Measurements from ENCODE around the gene BLM. TPM values are rescaled to one million over a fixed set of nuclear protein-coding genes. Genes with fewer than 3 reads are reported as not detected.
"Not testable (repeated sequence)": the region's sequence is repeated elsewhere in the genome, so short reads cannot be mapped to it uniquely, and the experiment has no call there.

Gene BLM
- total RNA-seq, 1 donor from 2014 or later: 4.1 TPM

GRCh38 chr15:90845201-90845949 lies 128.2 kb downstream of the BLM start:
- DNase-seq (ENCODE audit: low spot score): peak; percentile 82

GRCh38 chr15:90849424-90849823 lies 132.3 kb downstream of the BLM start:
- DNase-seq (ENCODE audit: low spot score): not testable (repeated sequence)

- DNase-seq (ENCODE audit: low spot score): no peak
Observed at GRCh38 chr15:90851114-90851513, 134.0 kb downstream of the BLM start.

GRCh38 chr15:90851940-90852339 lies 134.8 kb downstream of the BLM start:
- no peak for DNase-seq (ENCODE audit: low spot score)

- no peak for DNase-seq (ENCODE audit: low spot score)
Observed at GRCh38 chr15:90855139-90855538, 138.0 kb downstream of the BLM start.

- DNase-seq (ENCODE audit: low spot score): no peak
Observed at GRCh38 chr15:90857337-90857736, 140.2 kb downstream of the BLM start.

- no peak for DNase-seq (ENCODE audit: low spot score)
Observed at GRCh38 chr15:90857883-90858443, 140.8 kb downstream of the BLM start.

- DNase-seq (ENCODE audit: low spot score): no peak
Observed at GRCh38 chr15:90859234-90860131, 142.3 kb downstream of the BLM start.

- no peak for DNase-seq (ENCODE audit: low spot score)
Observed at GRCh38 chr15:90860450-90860849, 143.3 kb downstream of the BLM start.

GRCh38 chr15:90860942-90861675 lies 144.0 kb downstream of the BLM start:
- no peak for DNase-seq (ENCODE audit: low spot score)

- DNase-seq (ENCODE audit: low spot score): no peak
Observed at GRCh38 chr15:90862487-90862886, 145.3 kb downstream of the BLM start.

GRCh38 chr15:90862964-90863778 lies 146.0 kb downstream of the BLM start:
- no peak for DNase-seq (ENCODE audit: low spot score)

GRCh38 chr15:90863987-90864386 lies 146.8 kb downstream of the BLM start:
- no peak for DNase-seq (ENCODE audit: low spot score)

- no peak for DNase-seq (ENCODE audit: low spot score)
Observed at GRCh38 chr15:90864507-90864906, 147.4 kb downstream of the BLM start.

- DNase-seq (ENCODE audit: low spot score): no peak
Observed at GRCh38 chr15:90865702-90866101, 148.6 kb downstream of the BLM start.

Other genes with a start within 250 kb of the BLM start
- 40.0 TPM for gene CRTC3, start 187.4 kb upstream of the BLM start, total RNA-seq (ENCODE audit: insufficient read depth, low replicate concordance)
- gene FURIN, start 151.2 kb downstream of the BLM start, total RNA-seq (ENCODE audit: insufficient read depth, low replicate concordance): 22.9 TPM
- gene FES, start 167.2 kb downstream of the BLM start, total RNA-seq (ENCODE audit: insufficient read depth, low replicate concordance): 30.8 TPM
- 41.4 TPM for gene MAN2A2, start 186.0 kb downstream of the BLM start, total RNA-seq (ENCODE audit: insufficient read depth, low replicate concordance)
- gene HDDC3, start 215.2 kb downstream of the BLM start, total RNA-seq (ENCODE audit: insufficient read depth, low replicate concordance): 11.3 TPM
- 56.1 TPM for gene UNC45A, start 217.9 kb downstream of the BLM start, total RNA-seq (ENCODE audit: insufficient read depth, low replicate concordance)
- gene RCCD1, start 237.5 kb downstream of the BLM start, total RNA-seq (ENCODE audit: insufficient read depth, low replicate concordance): 3.9 TPM

Data from umbilical cord (tissue), 2 donors.